ENCODE data around the gene LHFPL3. TPM values are rescaled to one million over a fixed set of nuclear protein-coding genes. Genes with fewer than 3 reads are reported as not detected.

Gene LHFPL3
- total and polyA plus RNA-seq, 9 of the 15 experiments (the other 6 are each of a cell fraction or from before 2014, with no cell fraction given), result 0.21 to 0.52 TPM; not detected in 7

- Histone ChIP-seq H4K20me1 (replicated peaks; ENCODE audit: control insufficient read depth, insufficient read depth, low read length) (no peaks in the 10 kb centered on the region), H3K36me3 (ENCODE audit: control insufficient read depth, insufficient read depth, low read length) (no peaks in the 10 kb centered on the region), H3K27me3 (ENCODE audit: control insufficient read depth in 2 of 2, insufficient read depth in 2 of 2, low read length in 2 of 2) (peaks cover 0 to 5% of the 10 kb centered on the region in 2 experiments; a peak in 2 of 5 replicates), H3K9me3 (replicated peaks; ENCODE audit: control insufficient read depth, insufficient read depth, low read depth, low read length) (no peaks in the 10 kb centered on the region), H3K9ac (ENCODE audit: insufficient read depth in 1 of 2, low read depth in 2 of 2, low read length in 2 of 2) (no peak overlapping the region), H3K79me2 (ENCODE audit: control insufficient read depth, insufficient read depth, low read length) (no peaks in the 10 kb centered on the region), H3K9me1 (ENCODE audit: control insufficient read depth, insufficient read depth, low read length) (no peaks in the 10 kb centered on the region), H3K4me2 (ENCODE audit: insufficient read depth, low read length) (no peak overlapping the region), H3K4me1 (replicated peaks in 1 of 2; ENCODE audit: control insufficient read depth in 2 of 2, insufficient read depth in 2 of 2, low read length in 2 of 2) (no peaks in the 10 kb centered on the region), H2AFZ (ENCODE audit: low read depth, low read length) (no peak overlapping the region), H3K27ac (ENCODE audit: extremely low read depth, low read depth, low read length) (no peak overlapping the region), H3K4me3 (no peak overlapping the region)
- BruUV-seq (replicated peaks), result no TSS peak
- WGBS (ENCODE audit: insufficient coverage, low coverage, missing lambda C conversion rate), result 3% methylated on average over 4 of the region's 4 CpGs
- no peak for TF ChIP-seq ZNF347 (CRISPR knock-in tag; IDR thresholded peaks at IDR 0.05; ENCODE audit: low read depth)
- no peak for TF ChIP-seq KAT2B (IDR thresholded peaks at IDR 0.05; ENCODE audit: low read depth, low read length)
- TF ChIP-seq ZNF449 (CRISPR knock-in tag; IDR thresholded peaks at IDR 0.05), result no peak
- TF ChIP-seq NFRKB (IDR thresholded peaks at IDR 0.05; ENCODE audit: low read depth), result no peak
- TF ChIP-seq SMARCE1 (IDR thresholded peaks at IDR 0.05), result no peak
- no peak for TF ChIP-seq MTA2 (IDR thresholded peaks at IDR 0.05; ENCODE audit: low read depth)
- no peak for TF ChIP-seq CHD1 (IDR thresholded peaks at IDR 0.05; ENCODE audit: low read length)
- no peak for TF ChIP-seq SOX6 (IDR thresholded peaks at IDR 0.05)
- no peak for TF ChIP-seq GTF3C2 (IDR thresholded peaks at IDR 0.05; ENCODE audit: borderline replicate concordance, extremely low read depth, insufficient read length)
- TF ChIP-seq ZC3H11A (IDR thresholded peaks at IDR 0.05; ENCODE audit: low read depth, low read length), result no peak
- no peak for TF ChIP-seq ZBTB7A (IDR thresholded peaks at IDR 0.05; ENCODE audit: borderline replicate concordance, control insufficient read depth, low read depth, low read length)
- TF ChIP-seq BRCA1 (IDR thresholded peaks at IDR 0.05), result no peak
- no peak for TF ChIP-seq BRCA1 (CRISPR knock-in tag; IDR thresholded peaks at IDR 0.05)
- TF ChIP-seq NELFE (IDR thresholded peaks at IDR 0.05; ENCODE audit: insufficient read depth, insufficient read length), result no peak
- TF ChIP-seq IRF9 (tag; IDR thresholded peaks at IDR 0.05), result no peak
- no peak for TF ChIP-seq ZFP1 (CRISPR knock-in tag; IDR thresholded peaks at IDR 0.05)
- no peak for TF ChIP-seq TAF9B (IDR thresholded peaks at IDR 0.05; ENCODE audit: partially characterized antibody)
- CTCF ChIA-PET (ENCODE audit: low intra/inter-chr PET ratio), result no interaction called here
- ATAC-seq (no peak), DNase-seq (ENCODE audit: extremely low read depth in 1 of 4, low spot score in 3 of 4) (no peak), FAIRE-seq (no peak)
- intact Hi-C loops (cut with micrococcal nuclease), result no loop called here
- in situ Hi-C loops (cut with MboI), result no loop called here
- POLR2A ChIA-PET, result interaction anchor here (0.7 kb wide), 1 partner anchor 447 kb away, joined by 3 read pairs; no protein-coding TSS in a partner anchor
These were observed 54.2 kb downstream of the LHFPL3 start for GRCh38 chr7:104382616-104383015.

Measured in K562 (cell line).